ENCODE results near the gene MYL7.
"Not testable (repeated sequence)": the region's sequence is repeated elsewhere in the genome, so short reads cannot be mapped to it uniquely, and the experiment has no call there.

Gene MYL7

GRCh38 chr7:44131173-44132029 lies 9.7 kb downstream of the MYL7 start:
- DNase-seq (ENCODE audit: low spot score) = no peak

- DNase-seq (ENCODE audit: low spot score) = no peak
Measured at GRCh38 chr7:44128721-44129582, 12.2 kb downstream of the MYL7 start.

GRCh38 chr7:44127161-44127560 lies 14.0 kb downstream of the MYL7 start:
- DNase-seq (ENCODE audit: low spot score) = no peak

- DNase-seq (ENCODE audit: low spot score) = not testable (repeated sequence)
Measured at GRCh38 chr7:44126574-44126973, 14.6 kb downstream of the MYL7 start.

- DNase-seq (ENCODE audit: low spot score) = no peak
Measured at GRCh38 chr7:44124822-44125202, 16.3 kb downstream of the MYL7 start.

GRCh38 chr7:44123190-44124003 lies 17.7 kb downstream of the MYL7 start, which contains the start of gene POLD2:
Gene POLD2 (minus strand): TSS chr7:44123548. CDS start chr7:44122053, 1,495 bp downstream.
- peak; percentile 99 for DNase-seq (ENCODE audit: low spot score)

GRCh38 chr7:44122529-44122928 lies 18.6 kb downstream of the MYL7 start:
- DNase-seq (ENCODE audit: low spot score) = no peak

- no peak for DNase-seq (ENCODE audit: low spot score)
Measured at GRCh38 chr7:44121761-44122420, 19.2 kb downstream of the MYL7 start.

- no peak for DNase-seq (ENCODE audit: low spot score)
Measured at GRCh38 chr7:44120395-44120794, 20.7 kb downstream of the MYL7 start.

GRCh38 chr7:44119829-44120380 lies 21.2 kb downstream of the MYL7 start:
- DNase-seq (ENCODE audit: low spot score) = no peak

- DNase-seq (ENCODE audit: low spot score) = no peak
Measured at GRCh38 chr7:44117801-44118429, 23.2 kb downstream of the MYL7 start.

GRCh38 chr7:44116789-44117666 lies 24.1 kb downstream of the MYL7 start:
- no peak for DNase-seq (ENCODE audit: low spot score)

- no peak for DNase-seq (ENCODE audit: low spot score)
Measured at GRCh38 chr7:44116087-44116788, 24.9 kb downstream of the MYL7 start.

GRCh38 chr7:44114586-44115310 lies 26.4 kb downstream of the MYL7 start:
- no peak for DNase-seq (ENCODE audit: low spot score)

- DNase-seq (ENCODE audit: low spot score) = no peak
Measured at GRCh38 chr7:44113764-44114354, 27.3 kb downstream of the MYL7 start.

- DNase-seq (ENCODE audit: low spot score) = no peak
Measured at GRCh38 chr7:44112997-44113763, 28.0 kb downstream of the MYL7 start.

Data from D341Med (cell line).